ENCODE measurements around the gene COQ8A. TPM values are rescaled to one million over a fixed set of nuclear protein-coding genes. Genes with fewer than 3 reads are reported as not detected.

The COQ8A gene
- total RNA-seq, 1 donor from 2014 or later = 13.8 TPM

DNA sequence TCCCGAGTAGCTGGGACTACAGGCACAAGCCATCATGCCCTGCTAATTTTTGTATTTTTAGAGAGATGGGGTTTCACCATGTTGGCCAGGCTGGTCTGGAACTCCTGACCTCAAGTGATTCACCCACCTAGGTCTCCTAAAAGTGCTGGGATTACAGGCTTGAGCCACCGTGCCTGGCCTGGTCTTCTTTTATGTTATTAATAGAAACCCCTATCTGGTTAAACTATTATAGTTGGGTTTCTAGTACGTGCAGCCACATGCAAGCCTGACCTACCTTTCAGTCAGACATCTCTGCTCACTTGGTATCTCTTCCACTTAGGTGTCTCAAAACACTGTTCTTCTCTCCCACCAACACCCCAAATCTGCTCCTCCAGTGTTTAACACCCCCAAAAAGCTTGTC lies 35.3 kb upstream of the COQ8A start:
- Histone ChIP-seq H3K27me3 (no peaks in the 10 kb centered on the region), H3K36me3 (no peaks in the 10 kb centered on the region), H3K9ac (no peak overlapping the region), H3K4me3 (no peak overlapping the region), H3K79me2 (ENCODE audit: low read depth) (no peaks in the 10 kb centered on the region), H3F3A (ENCODE audit: low read depth) (no peaks in the 10 kb centered on the region), H3K4me2 (no peak overlapping the region), H2AFZ (replicated peaks) (no peak overlapping the region), H4K20me1 (ENCODE audit: low read depth) (no peaks in the 10 kb centered on the region), H3K4me1 (no peaks in the 10 kb centered on the region), H3K27ac (no peak overlapping the region), H3K9me3 (ENCODE audit: low read depth) (no peaks in the 10 kb centered on the region)
- no peak for DNase-seq (ENCODE audit: low spot score)
- TF ChIP-seq, protein P1, sequence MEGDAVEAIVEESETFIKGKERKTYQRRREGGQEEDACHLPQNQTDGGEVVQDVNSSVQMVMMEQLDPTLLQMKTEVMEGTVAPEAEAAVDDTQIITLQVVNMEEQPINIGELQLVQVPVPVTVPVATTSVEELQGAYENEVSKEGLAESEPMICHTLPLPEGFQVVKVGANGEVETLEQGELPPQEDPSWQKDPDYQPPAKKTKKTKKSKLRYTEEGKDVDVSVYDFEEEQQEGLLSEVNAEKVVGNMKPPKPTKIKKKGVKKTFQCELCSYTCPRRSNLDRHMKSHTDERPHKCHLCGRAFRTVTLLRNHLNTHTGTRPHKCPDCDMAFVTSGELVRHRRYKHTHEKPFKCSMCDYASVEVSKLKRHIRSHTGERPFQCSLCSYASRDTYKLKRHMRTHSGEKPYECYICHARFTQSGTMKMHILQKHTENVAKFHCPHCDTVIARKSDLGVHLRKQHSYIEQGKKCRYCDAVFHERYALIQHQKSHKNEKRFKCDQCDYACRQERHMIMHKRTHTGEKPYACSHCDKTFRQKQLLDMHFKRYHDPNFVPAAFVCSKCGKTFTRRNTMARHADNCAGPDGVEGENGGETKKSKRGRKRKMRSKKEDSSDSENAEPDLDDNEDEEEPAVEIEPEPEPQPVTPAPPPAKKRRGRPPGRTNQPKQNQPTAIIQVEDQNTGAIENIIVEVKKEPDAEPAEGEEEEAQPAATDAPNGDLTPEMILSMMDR (IDR thresholded peaks at IDR 0.05) = no peak
- TF ChIP-seq EZH2phosphoT487 (IDR thresholded peaks at IDR 0.05) = no peak
- no peak for TF ChIP-seq EZH2 (IDR thresholded peaks at IDR 0.05)
- Mint-ChIP-seq H3K9me3 (no peaks in the 10 kb centered on the region), H3K36me3 (peaks cover 13% of the 10 kb centered on the region), H3K4me1 (peaks cover 2% of the 10 kb centered on the region), H3K27ac (no peak overlapping the region), H3K4me3 (no peak overlapping the region), H3K27me3 (ENCODE audit: insufficient read depth, low read depth) (peaks cover 2% of the 10 kb centered on the region)

DNA sequence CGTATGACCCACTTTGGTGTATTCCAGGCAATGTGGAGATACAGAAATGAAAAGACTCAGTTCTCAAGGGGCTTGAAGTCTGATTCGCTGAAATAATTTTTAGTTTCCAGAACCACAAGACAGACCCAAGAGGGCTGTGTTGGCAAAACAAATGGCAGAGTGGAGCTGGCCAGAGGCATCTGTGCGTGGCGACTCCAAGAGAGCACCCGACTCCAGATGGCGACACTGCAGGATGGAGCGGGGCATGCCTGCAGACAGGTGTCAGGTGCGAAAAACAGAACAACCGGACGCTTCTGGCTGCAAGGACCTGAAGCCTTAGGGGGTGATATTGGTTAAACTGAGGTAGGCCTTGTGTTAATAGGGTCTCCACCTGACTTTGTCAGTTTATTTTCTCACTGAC lies 31.7 kb upstream of the COQ8A start:
- Histone ChIP-seq H2AFZ (replicated peaks) (no peak overlapping the region), H3K36me3 (no peaks in the 10 kb centered on the region), H3K27ac (no peak overlapping the region), H3K79me2 (ENCODE audit: low read depth) (no peaks in the 10 kb centered on the region), H3K4me3 (no peak overlapping the region), H3K27me3 (no peaks in the 10 kb centered on the region), H4K20me1 (ENCODE audit: low read depth) (no peaks in the 10 kb centered on the region), H3K9ac (no peak overlapping the region), H3K9me3 (ENCODE audit: low read depth) (no peaks in the 10 kb centered on the region), H3K4me1 (no peaks in the 10 kb centered on the region), H3K4me2 (no peak overlapping the region), H3F3A (ENCODE audit: low read depth) (no peaks in the 10 kb centered on the region)
- no peak overlapping the region for H3K4me3 Mint-ChIP-seq
- peaks cover 6% of the 10 kb centered on the region for H3K36me3 Mint-ChIP-seq
- TF ChIP-seq, protein P1 (IDR thresholded peaks at IDR 0.05) = no peak
- no peak for TF ChIP-seq EZH2 (IDR thresholded peaks at IDR 0.05)
- TF ChIP-seq EZH2phosphoT487 (IDR thresholded peaks at IDR 0.05) = no peak
- peaks cover 4% of the 10 kb centered on the region for H3K27me3 Mint-ChIP-seq (ENCODE audit: insufficient read depth, low read depth)
- H3K9me3 Mint-ChIP-seq = no peaks in the 10 kb centered on the region
- no peak overlapping the region for H3K27ac Mint-ChIP-seq
- DNase-seq (ENCODE audit: low spot score) = no peak
- peaks cover 2% of the 10 kb centered on the region for H3K4me1 Mint-ChIP-seq

DNA sequence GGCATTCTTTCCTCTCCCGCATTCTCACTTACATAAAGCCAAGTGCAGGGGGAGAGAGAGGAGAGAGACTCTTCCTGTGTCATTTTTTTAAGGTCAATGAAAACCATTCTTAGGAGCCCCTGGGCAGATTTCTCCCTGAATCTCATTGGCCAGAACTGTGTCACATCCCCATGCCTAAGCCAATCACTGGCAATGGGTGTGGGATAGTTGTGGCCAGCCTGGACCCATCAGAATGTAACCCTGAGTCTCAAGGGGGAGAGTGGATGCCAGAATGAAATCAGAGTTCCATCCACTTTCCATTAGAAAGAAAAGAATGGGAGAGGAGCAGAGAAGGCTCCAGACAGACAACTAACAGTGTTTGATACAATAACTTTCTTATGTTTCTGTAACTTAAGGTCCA lies 31.2 kb upstream of the COQ8A start:
- Histone ChIP-seq H4K20me1 (ENCODE audit: low read depth) (no peaks in the 10 kb centered on the region), H3K27me3 (no peaks in the 10 kb centered on the region), H3K9me3 (ENCODE audit: low read depth) (no peaks in the 10 kb centered on the region), H3K36me3 (no peaks in the 10 kb centered on the region), H3K4me3 (no peak overlapping the region), H3K4me1 (no peaks in the 10 kb centered on the region), H3K4me2 (no peak overlapping the region), H3K9ac (no peak overlapping the region), H3K27ac (no peak overlapping the region), H2AFZ (replicated peaks) (no peak overlapping the region), H3K79me2 (ENCODE audit: low read depth) (no peaks in the 10 kb centered on the region), H3F3A (ENCODE audit: low read depth) (no peaks in the 10 kb centered on the region)
- Mint-ChIP-seq H3K4me3 (no peak overlapping the region), H3K9me3 (no peaks in the 10 kb centered on the region), H3K4me1 (peaks cover 2% of the 10 kb centered on the region), H3K27me3 (ENCODE audit: insufficient read depth, low read depth) (peaks cover 4% of the 10 kb centered on the region), H3K36me3 (peaks cover 5% of the 10 kb centered on the region), H3K27ac (no peak overlapping the region)
- DNase-seq (ENCODE audit: low spot score) = no peak
- TF ChIP-seq EZH2phosphoT487 (IDR thresholded peaks at IDR 0.05) (no peak), EZH2 (IDR thresholded peaks at IDR 0.05) (no peak)
- TF ChIP-seq, protein P1 (IDR thresholded peaks at IDR 0.05) = no peak
